OCI-LY7 (cell line): Measurements from ENCODE around the gene PAH. TPM values are rescaled to one million over a fixed set of nuclear protein-coding genes. Genes with fewer than 3 reads are reported as not detected.

ENCODE experiments used
- Bru-seq: library from RNA; stranded (reverse); fragments of 400-500 nt; gene quantifications from one replicate; lab custom pipeline; 2021; lab: Mats Ljungman, UMichigan
- BruChase-seq, 2 experiments: library from RNA; stranded (reverse); fragments of 400-500 nt; gene quantifications; one replicate each; lab custom pipeline; 2021; lab: Mats Ljungman, UMichigan
- BruUV-seq: library from RNA; stranded (reverse); fragments of 400-500 nt; replicated peaks from 2 replicates; lab custom pipeline; 2021; lab: Mats Ljungman, UMichigan
- CTCF ChIA-PET: fragments of 300-600 bp; sonication (Branson Sonifier 250); formaldehyde crosslinking; loops from one replicate; lab custom pipeline; 2022; ENCODE audit warnings: antibody characterized with exemption; ENCODE audit not compliant: unreplicated experiment; lab: Charles Lee
- POLR2A ChIA-PET: fragments of 300-600 bp; sonication (Branson Sonifier 250); formaldehyde crosslinking; loops from one replicate; lab custom pipeline; 2022; ENCODE audit warnings: antibody characterized with exemption; lab: Charles Lee
- DNase-seq: peaks from one replicate; pipeline ENCODE4 v3.0.0-alpha.2; 2015; ENCODE audit warnings: low spot score
- H2AFZ ChIP-seq: fragments of 200-600 bp; sonication (generic), shearing (Covaris generic); 2 replicates; pipeline ENCODE4 v1.6.1; 2014; ENCODE audit warnings: mild to moderate bottlenecking, antibody characterized with exemption, low read length, moderate library complexity
- H3K27ac ChIP-seq: fragments of 200-600 bp; sonication (generic); 2 replicates; pipeline ENCODE4 v1.5.1; 2014; ENCODE audit warnings: mixed run types, low read depth, mild to moderate bottlenecking, moderate library complexity, low read length, inconsistent platforms; ENCODE audit not compliant: poor library complexity, severe bottlenecking
- H3K36me3 ChIP-seq: fragments of 200-600 bp; sonication (generic); 2 replicates; pipeline ENCODE4 v1.6.1; 2014; ENCODE audit warnings: mild to moderate bottlenecking, antibody characterized with exemption, low read length, moderate library complexity, mixed read lengths; ENCODE audit not compliant: insufficient read depth
- H3K4me1 ChIP-seq: fragments of 200-600 bp; sonication (generic); 2 replicates; pipeline ENCODE4 v1.5.1; 2014; ENCODE audit warnings: mild to moderate bottlenecking, low read length; ENCODE audit not compliant: insufficient read depth, poor library complexity, severe bottlenecking
- H3K4me2 ChIP-seq: fragments of 200-600 bp; sonication (generic); 2 replicates; pipeline ENCODE4 v1.6.1; 2014; ENCODE audit warnings: mild to moderate bottlenecking, low read length
- H3K4me3 ChIP-seq: fragments of 200-600 bp; sonication (generic); 2 replicates; pipeline ENCODE4 v1.5.1; 2014; ENCODE audit warnings: mild to moderate bottlenecking, low read depth, low read length; ENCODE audit not compliant: poor library complexity, severe bottlenecking
- H3K79me2 ChIP-seq: fragments of 200-600 bp; sonication (generic); 2 replicates; pipeline ENCODE4 v1.6.1; 2016; ENCODE audit warnings: low read depth, mild to moderate bottlenecking, low read length, moderate library complexity, mixed read lengths; ENCODE audit not compliant: insufficient read depth
- H3K9me2 ChIP-seq: fragments of 200-600 bp; sonication (generic); 2 replicates; pipeline ENCODE4 v1.6.1; 2016; ENCODE audit warnings: mild to moderate bottlenecking, low read length, mixed read lengths; ENCODE audit not compliant: insufficient read depth
- H3K9me3 ChIP-seq: fragments of 200-600 bp; sonication (generic); 2 replicates; pipeline ENCODE4 v1.6.1; 2014; ENCODE audit warnings: mild to moderate bottlenecking, mixed run types, low read length, mixed read lengths
- H4K20me1 ChIP-seq: fragments of 200-600 bp; sonication (generic); 2 replicates; pipeline ENCODE4 v1.6.1; 2014; ENCODE audit warnings: mild to moderate bottlenecking, antibody characterized with exemption, low read length, moderate library complexity, mixed read lengths; ENCODE audit not compliant: insufficient read depth
- EZH2phosphoT487 ChIP-seq: fragments of 200-600 bp; sonication (generic); IDR thresholded peaks from 2 replicates; pipeline ENCODE4 v1.6.1; 2018; ENCODE audit warnings: low read depth, borderline replicate concordance, mild to moderate bottlenecking, mixed run types, antibody characterized with exemption, low read length, moderate library complexity, mixed read lengths
- intact Hi-C: fragments of 100-400 bp; cut with micrococcal nuclease; formaldehyde crosslinking; loops from one replicate; pipeline ENCODE4 v1.10.0; 2022; ENCODE audit not compliant: unreplicated experiment
- long read RNA-seq: library from polyadenylated mRNA; stranded (forward); transcript quantifications from one replicate; pipeline ENCODE4 v2.0.0, GENCODE V29; 2022
- total RNA-seq, 2 experiments: library from RNA; depleted of rRNA in 1 of 2; stranded (reverse); fragments of >200 nt in 1 of 2; shearing (Covaris generic) in 1 of 2; gene quantifications; 2 replicates each; pipeline ENCODE4 v1.2.3, GENCODE V29; 2014 to 2022
- TF ChIP-seq, protein P1 (sequence below): fragments of 200-600 bp; sonication (generic); conservative IDR thresholded peaks from 2 replicates; pipeline ENCODE4 v1.5.1; 2014; ENCODE audit warnings: mild to moderate bottlenecking, antibody characterized with exemption, low read length, moderate library complexity, mixed read lengths

PAH gene
- total RNA-seq (2014; rRNA removed; shearing (Covaris generic)), result not detected in 2 replicates
- not detected in 2 replicates for total RNA-seq (2022)
- Bru-seq, nascent RNA, result not detected
- BruChase-seq, experiment 1, labeled RNA remaining after a 6-hour chase, result not detected
- BruChase-seq, experiment 2, labeled RNA remaining after a 2-hour chase, result not detected
- long read RNA-seq, result 0 reads

DNA sequence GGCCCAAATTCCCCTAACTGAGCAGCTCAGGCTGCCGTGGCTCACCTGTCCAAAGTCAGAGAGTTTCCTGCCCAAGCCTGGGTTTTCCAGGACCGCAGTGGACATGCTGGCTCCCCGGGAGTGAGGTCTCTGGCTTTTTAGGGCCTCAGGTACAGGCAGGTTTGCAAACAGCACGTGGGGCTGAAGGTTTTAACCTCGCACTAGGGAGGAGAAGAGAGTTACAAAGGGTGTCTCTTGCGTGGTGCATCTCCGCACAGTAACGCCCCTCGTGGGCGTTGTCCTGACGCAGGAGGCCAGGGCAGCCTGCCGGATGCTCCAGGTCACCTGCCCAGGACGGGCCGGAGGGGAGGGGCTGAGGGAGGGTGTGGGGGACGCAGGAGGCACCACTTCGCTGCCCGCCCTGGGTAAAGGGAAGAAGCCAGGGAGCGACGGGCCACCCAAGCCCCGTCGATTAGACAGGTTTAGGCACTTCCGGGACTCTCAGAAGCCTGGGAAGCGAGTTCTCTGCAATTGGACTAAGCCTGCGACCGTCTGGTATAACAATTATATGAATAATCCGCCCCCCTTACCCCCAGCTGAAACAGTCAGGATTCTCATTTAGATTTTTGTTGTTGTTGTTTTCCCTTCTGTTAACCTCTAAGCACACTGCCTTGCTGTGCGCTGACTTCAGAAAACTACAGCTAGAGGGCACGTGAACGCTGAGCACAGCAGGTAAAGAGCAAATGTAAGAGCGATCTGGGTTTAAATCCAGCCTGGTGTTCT is at the start of gene PAH:
Gene PAH (minus strand): TSS at position 219 of the 762 bp plus-strand sequence. CDS start 114 bp downstream, at position 105.
- peak; percentile 4 for DNase-seq
- no peak within 1 kb of the TSS for H3K27ac ChIP-seq
- no peaks in the 10 kb centered on the region for H3K4me1 ChIP-seq
- peak within 1 kb of the TSS; percentile 43 for H3K4me2 ChIP-seq
- H3K9me3 ChIP-seq, result no peaks in the 10 kb centered on the region
- ChIA-PET POLR2A (no interaction called here), CTCF (no interaction called here)
- H3K79me2 ChIP-seq, result no peaks in the 10 kb centered on the region
- H4K20me1 ChIP-seq, result no peaks in the 10 kb centered on the region
- H2AFZ ChIP-seq, result peak within 1 kb of the TSS; percentile 64
- intact Hi-C loops, result no loop called here
- BruUV-seq, result no TSS peak
- H3K4me3 ChIP-seq, result peak within 1 kb of the TSS; percentile 21
- no peaks in the 10 kb centered on the region for H3K36me3 ChIP-seq
- TF ChIP-seq, protein P1, sequence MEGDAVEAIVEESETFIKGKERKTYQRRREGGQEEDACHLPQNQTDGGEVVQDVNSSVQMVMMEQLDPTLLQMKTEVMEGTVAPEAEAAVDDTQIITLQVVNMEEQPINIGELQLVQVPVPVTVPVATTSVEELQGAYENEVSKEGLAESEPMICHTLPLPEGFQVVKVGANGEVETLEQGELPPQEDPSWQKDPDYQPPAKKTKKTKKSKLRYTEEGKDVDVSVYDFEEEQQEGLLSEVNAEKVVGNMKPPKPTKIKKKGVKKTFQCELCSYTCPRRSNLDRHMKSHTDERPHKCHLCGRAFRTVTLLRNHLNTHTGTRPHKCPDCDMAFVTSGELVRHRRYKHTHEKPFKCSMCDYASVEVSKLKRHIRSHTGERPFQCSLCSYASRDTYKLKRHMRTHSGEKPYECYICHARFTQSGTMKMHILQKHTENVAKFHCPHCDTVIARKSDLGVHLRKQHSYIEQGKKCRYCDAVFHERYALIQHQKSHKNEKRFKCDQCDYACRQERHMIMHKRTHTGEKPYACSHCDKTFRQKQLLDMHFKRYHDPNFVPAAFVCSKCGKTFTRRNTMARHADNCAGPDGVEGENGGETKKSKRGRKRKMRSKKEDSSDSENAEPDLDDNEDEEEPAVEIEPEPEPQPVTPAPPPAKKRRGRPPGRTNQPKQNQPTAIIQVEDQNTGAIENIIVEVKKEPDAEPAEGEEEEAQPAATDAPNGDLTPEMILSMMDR, result no peak; the same call in 1 of the 2 replicates
- TF ChIP-seq EZH2phosphoT487, result no peak
- no peaks in the 10 kb centered on the region for H3K9me2 ChIP-seq

DNA sequence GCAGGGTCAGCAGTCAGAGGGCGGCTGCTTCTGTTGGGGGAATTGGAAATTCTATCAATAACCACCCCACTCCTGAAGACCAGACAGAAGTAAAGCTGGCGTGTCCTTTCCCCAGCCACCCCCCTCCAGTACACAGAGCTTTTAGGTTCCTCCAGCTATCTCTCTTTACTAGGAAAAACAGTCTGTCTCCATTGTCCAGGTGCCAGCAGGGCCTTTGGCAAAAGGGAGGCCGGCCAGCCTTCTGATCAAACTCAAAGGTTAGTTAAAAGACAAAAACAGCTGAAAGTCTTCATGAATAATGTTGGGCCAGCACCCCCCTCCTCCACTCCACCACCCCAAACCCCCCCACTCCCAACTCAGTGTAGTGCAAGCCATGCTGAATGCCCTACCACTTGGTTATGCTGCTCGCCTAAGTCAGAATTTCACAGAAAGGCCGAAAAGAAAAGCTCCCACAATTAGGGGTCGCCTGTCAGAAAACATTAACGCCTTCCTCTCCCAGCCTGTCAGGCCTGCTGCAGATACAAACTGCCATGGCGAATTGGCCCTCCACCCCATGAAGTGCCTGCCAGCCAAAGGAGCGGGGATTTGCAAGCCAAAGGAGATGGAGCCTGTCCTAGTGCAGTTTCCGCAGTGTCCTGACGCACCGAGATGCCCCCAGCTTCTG is 49.3 kb upstream of the PAH start:
- H3K4me1 ChIP-seq, result no peaks in the 10 kb centered on the region
- no peak overlapping the region for H3K4me3 ChIP-seq
- H3K27ac ChIP-seq, result no peak overlapping the region
- intact Hi-C loops, result no loop called here
- H4K20me1 ChIP-seq, result no peaks in the 10 kb centered on the region
- TF ChIP-seq EZH2phosphoT487, result no peak
- TF ChIP-seq, protein P1, result no peak
- H3K79me2 ChIP-seq, result no peaks in the 10 kb centered on the region
- no peaks in the 10 kb centered on the region for H3K36me3 ChIP-seq
- CTCF ChIA-PET, result no interaction called here
- H2AFZ ChIP-seq, result no peak overlapping the region
- POLR2A ChIA-PET, result interaction anchor here (0.6 kb wide), 1 partner anchor 81 kb away, joined by 4 read pairs; no protein-coding TSS in a partner anchor
- no peak overlapping the region for H3K4me2 ChIP-seq
- H3K9me3 ChIP-seq, result no peaks in the 10 kb centered on the region
- BruUV-seq, result no TSS peak
- no peak for DNase-seq
- H3K9me2 ChIP-seq, result no peaks in the 10 kb centered on the region
